NCI-H2081 (cell line): ENCODE measurements around the gene LHFPL4.
"Not testable (repeated sequence)": the region's sequence is repeated elsewhere in the genome, so short reads cannot be mapped to it uniquely, and the experiment has no call there.

Source experiments
- DNase-seq, 2 experiments: peaks; one replicate each; lab custom pipeline; 2025; lab: John Stamatoyannopoulos, UW

Gene LHFPL4

DNA sequence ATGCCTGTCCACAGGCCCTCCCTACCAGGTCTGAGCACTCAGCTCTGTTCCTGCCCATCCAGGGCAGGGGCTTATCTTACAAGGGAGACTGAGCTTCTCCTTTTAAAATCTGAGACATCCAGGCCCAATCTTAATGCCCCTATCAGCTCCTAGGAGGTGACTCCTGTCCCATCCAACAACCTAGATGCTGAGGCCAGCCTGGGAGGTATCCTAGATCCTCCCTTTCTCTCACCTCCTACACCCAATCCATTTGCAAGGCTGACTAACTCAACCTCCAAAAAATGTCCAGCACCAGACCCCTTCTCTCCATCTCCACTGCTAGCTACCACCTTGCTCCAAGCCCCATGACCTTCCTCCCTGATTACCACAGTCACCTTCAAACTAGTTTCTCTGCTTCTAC, 17.4 kb downstream of the LHFPL4 start:
- no peak for DNase-seq

DNA sequence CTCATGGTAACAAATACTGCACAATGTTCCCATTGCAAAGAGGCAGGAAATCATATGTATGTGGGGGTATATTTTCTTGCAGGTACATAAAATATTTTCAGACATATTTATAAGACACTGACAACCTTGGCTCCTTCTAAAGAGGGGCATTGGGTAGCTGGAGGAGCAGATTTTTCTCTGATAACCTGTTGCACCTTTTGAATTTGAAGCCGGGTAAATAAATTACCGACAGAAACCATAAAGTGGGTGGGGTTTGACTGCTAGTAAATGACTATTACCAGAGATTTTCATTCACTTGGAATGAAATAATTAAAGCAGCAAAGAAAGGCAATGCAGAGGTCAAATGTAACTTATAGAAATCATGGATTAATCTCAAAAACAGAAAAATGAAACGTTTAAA, 19.2 kb downstream of the LHFPL4 start:
- DNase-seq, result no peak

DNA sequence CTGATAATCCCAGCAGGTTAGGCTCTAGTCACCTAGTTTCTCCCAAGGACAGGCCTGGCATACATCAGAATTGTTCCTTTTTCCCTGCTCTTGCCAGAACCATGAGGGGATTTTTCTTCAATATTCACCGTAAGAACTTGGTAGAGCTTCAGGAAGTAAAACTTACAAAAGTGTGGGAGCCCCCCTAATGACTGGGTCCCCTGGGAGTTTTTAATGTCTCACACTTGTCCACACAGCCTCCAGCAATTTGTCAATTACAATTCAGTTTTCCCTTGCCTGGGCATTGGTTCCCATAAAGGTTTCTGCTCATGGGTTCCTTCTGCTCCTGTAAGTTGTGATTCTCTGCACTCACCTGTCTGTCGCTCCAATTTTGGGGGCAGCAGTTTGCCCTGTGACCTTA, 28.5 kb downstream of the LHFPL4 start:
- no peak for DNase-seq

DNA sequence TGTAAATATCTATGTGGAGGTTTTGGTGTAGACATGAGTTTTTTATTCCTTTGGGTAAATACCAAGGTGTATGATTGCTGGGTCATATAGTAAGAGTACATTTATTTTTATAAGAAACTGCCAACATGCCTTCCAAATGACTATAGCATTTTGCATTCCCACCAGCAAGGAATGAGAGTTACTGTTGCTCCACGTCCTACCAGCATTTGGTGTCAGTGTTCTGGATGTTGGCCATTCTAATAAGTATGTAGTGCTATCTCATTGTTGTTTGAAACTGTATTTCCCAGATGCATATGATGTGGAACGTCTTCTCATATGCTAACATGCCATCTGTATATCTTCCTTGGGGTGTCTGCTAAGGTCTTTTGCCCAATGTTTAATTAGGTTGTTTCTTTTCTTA, 38.7 kb downstream of the LHFPL4 start:
- no peak for DNase-seq

DNA sequence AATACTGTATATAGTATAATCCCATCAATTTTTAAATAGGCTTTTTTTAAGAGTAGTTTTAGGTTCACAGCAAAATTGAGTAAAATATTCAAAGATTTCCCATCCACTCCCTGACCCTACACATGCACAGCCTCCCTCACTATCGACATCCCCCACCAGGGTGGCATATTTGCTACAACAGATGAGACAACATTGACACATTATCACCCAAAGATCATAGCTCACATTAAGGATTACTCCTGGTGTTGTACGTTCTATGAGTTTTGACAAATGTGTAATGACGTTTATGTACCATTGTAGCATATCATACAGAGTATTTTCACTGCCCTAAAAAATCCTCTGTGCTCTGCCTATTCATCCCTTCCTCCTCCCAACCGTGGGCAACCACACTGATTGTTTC, 39.3 kb downstream of the LHFPL4 start:
- no peak for DNase-seq

DNA sequence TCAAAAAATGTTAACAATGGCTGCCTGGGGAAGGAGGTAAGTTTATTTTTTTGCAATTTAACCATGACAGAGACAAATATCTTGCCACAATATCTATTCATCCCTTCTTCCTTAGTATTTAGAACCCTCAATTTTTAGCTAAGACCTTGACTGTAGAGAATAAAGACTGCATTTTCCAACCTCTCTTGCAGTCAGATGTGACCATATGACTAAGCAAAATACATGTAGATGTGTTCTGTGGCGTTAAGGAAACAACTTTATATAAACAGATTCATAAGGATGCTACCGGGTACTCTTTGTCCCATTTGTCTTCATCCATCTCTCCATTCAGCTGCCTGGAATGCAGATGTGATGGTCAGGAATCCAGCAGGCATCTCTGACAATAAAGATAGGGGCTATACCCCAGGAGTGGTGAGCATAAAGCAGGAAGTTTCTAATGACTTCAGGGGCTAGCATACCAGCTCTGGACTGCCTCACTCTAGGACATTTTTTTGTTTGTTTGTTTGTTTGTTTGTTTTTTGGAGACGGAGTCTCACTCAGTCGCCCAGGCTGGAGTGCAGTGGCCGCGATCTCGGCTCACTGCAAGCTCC, 41.1 kb downstream of the LHFPL4 start:
- no peak for DNase-seq

DNA sequence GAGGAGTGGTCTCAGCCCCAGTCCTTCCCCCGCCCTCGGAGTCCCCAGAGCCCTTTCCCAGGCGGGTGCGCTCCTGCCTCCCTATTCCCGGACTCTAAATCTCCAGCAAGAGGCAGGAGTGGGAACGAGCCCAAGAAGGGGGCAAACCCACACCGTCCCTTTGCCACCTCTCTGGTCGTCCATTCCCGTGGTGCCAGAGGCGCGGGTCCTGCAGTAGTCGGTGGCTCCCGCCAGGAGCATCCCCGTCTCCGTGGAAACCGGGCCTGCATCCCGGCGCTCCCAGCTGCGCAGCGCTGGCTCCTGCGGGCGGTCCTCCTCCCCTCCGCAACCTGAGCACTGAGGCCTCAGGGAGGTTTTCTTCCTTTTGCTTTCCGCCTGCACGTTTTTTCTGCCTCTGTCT, 44.8 kb downstream of the LHFPL4 start:
- DNase-seq, result no peak

DNA sequence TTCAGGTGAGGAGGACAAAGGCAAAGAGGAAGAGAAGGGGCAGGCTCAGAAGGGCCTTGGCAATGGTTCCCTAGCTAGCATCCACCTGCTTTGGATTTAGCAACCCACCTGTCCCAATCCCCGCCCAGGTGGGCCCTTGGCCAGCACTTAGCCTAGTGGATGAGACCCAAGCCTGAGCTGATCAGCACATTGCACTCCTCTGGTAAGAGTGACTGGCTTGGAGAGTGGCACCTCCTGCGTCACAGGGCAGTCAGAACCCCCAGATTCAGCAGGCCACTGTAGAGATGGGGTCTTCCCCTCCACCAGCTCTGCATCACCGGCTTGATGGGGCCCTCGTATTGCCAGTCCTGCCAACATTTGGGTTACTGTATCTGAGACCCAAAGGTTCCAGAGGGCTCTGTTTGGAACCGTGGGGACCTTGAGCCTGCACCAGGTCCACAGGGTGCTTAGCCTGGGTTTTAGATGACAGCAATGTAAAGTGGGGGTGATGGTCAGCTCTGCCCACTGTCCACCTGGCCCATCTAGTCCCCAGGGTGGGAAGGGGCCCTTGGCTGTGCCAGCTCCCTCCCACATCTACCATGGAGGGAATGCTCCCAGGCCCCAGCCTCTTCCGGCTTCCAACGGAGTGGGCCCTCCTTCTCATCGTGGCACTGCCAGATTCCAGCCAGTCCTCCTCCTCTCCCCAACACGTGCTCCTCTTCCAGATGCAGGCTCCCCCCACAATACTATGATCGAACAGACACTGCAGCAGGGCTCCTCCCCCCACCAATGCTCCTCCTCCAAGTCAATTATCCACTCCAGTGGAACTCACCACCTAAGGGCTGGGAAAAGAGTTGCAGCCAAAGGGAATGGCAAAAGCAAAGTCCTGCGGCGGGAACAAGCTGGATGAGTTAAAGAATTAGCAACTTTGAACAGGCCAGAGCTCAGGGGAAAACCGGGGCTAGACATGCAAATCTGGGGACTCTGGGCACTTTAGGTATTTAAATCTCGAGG, 45.7 kb downstream of the LHFPL4 start:
- DNase-seq, result peak; percentile 43 to 66

DNA sequence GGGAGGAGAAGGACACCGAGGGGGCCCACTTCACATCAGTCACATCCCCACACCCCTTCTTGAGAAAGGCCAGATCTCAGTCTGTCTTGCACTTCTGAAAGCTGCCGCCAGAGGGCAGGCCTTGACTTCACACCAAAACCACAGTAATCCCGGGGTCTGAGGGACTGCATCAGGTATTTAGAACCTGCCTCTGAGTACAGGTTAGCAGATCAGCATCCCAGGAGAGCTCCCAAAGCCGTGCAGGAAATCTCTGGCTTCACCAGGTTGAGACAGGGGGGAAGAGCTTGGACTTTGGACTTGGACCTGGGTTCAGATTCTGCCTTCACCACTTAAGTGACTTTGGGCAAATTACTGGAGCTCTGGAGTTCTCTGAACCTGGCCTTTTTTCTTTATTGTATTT, 50.3 kb downstream of the LHFPL4 start:
- DNase-seq, result peak; percentile 69 to 73

DNA sequence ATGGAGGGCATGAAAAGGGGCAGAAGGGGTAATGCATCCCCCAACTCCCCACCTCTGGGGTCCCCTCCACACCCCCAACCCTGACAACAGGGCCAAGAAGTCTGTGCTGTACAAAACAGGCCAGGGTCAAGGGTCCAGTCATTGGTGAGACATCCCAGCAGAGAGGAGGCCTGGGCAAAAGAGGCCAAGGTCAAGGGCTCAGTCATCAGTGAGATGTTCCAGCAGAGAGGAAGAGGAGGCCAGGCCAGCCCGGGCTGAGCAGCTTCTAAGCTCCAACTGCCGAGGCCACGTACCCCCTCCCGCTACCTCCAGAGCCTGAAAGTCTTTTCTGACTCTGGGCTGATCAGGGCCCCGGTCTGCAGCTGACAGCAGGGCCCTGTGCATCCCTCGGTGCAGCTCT, 52.4 kb downstream of the LHFPL4 start:
- DNase-seq, result no peak

DNA sequence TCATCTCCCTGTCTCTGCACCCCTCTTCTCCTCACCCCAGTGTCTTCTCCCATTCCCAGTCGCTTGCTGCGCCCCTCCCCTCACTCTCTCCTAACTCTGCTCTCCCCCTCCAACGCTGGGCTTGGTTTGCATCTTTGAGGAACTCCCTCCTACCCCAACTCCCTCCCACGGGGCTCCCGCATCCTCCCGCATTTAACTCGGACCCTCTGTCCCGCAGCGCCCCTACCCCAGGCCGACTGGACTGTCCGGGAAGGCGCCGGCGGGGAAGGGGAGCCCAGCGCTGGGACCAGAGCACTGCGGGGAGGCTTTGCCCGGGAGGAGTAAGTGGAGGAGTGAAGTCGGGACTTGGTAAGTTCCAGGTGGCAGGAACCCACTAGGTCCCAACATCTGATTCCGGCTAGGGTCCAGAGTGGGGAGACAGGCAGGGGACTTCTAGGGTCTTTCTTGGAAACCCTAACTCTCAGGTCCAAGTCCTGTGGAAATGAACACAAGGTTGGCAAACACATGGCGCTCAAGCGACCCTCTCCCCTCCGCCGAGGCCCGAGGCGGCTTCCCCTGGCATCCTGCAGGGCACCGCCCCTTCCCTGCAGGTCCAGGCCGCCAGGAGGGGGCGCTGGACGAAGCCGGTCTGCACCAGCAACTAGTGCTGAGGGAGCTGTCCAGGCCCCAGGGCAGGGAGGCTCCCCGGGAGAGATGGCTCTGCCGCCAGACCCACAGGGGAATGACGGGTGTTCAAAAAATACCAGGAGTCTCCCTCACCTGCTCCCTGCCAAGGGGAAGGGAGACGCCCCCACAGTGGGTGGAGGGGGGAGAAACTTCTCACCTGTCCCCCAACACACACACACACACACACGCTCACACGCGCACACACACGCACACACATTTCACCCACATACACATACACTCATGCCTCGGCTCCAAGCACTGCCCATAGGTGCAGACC, 53.2 kb downstream of the LHFPL4 start:
- no peak for DNase-seq

DNA sequence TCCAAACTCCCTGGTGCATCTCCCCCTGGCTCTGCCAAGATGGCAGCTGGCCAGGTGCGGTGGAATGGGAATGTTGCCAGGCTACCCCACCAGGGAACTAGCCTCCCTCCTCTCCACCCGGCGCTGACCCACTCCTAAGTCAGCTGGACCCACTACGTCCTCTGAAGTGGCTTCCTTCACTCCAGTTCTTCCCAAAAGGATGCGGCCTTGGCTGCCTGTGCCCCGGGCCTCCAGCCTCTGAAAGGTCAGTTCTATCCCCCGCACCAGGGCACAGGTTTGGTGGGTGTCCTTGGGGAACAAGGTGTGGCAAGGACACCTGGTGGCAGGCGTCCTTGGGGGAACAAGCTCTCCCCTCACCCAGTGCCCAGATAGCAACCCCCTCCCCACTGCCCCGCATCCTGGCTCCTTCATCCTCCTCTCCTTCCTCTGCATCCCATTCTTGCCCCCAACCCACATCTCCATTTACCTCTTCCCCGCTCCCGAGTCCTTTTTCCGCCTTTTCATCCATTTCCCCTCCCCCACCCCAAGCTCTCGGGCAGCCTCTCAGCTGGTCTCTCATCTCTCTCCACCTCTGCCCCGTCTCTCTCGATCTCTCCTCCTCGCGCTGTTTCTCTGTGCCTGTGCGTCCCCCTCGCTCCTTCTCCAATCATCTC, 54.0 kb downstream of the LHFPL4 start:
- no peak for DNase-seq

DNA sequence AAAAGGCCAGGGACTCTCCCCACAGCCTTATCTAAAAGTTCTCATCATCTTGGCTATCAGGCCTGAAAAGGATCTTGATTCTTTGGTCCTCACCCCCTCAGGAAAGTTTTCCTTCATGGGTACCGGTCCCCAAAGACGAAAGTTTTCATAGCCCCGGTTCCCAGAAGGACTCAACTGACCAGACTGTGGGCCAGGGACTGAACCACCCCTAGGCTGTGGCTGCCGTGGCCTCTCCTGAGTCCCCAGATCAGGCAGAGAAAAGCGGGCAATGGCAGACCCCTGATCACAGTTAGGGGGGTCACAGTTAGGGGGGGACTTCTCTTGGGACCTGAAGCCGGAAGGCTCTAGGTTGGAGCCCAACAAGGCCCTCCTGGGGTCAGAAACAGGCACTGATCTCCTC, 54.8 kb downstream of the LHFPL4 start:
- DNase-seq, result no peak

DNA sequence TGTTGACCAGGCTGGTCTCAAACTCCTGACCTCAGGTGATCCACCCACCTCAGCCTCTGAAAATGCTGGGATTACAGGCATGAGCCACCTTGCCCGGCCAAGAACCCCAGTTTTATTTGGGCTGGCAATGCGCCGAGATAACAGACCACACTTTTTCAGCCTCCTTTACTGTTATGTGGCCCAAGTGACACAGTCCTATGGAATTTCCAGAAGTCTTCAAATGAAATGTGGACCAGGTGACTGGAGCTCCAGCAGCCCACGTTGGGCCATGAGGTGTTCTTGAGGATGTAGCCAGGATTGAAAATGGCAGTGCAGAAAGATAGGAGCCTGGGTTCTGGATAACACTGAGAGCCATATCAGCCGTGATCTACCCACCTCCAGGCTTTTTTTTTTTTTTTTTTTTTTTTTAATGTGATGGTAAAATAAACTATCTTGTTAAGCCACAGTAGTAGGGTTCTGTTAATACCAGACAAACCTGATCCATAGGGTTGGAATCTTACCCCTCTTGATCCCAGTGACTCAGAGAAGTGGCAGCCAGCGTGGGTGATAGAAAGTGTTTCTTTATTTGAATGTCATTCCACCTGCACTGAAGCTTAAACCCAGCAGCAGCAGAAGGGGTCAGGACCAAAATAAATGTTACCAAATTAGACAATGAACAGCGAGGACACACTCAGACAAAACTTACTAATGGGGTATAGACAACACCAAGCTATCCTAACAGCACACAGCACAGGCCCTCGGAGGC, 55.6 kb downstream of the LHFPL4 start:
- no peak for DNase-seq

DNA sequence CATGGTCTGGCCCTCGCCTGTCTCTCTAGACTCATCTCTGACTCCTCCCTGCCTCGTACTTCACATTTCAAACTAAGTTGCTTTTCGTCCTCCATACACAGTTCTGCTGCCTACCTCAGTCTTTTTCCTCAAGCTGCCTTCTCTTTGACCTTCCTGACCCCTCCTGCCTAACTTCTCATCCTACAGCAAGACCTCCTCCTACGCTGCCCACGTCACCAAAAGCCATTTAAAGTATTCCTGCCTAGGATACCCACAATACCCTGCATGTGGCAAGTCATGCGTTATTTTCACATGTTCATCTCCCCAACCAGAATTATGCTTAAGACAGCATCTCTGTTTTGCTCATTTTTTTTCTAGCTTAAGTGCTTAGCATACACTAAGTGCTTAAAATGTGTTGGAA, 56.7 kb downstream of the LHFPL4 start:
- DNase-seq, result no peak

DNA sequence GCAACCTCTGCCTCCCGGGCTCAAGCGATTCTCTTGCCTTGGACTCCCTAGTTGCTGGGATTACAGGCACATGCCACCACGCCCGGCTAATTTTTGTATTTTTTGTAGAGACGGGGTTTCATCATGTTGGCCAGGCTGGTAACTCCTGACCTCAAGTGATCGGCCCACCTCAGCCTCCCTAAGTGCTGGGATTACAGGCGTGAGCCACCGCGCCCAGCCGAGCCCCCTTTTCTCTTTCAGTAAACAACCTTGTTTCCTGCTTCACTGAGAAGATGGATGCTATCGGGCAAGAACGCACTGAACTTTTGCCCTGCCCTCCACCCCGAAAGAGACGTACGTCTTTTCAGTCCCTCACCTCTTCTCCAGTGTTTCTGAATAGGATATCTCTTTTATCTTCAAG, 59.6 kb downstream of the LHFPL4 start:
- DNase-seq, result not testable (repeated sequence)

DNA sequence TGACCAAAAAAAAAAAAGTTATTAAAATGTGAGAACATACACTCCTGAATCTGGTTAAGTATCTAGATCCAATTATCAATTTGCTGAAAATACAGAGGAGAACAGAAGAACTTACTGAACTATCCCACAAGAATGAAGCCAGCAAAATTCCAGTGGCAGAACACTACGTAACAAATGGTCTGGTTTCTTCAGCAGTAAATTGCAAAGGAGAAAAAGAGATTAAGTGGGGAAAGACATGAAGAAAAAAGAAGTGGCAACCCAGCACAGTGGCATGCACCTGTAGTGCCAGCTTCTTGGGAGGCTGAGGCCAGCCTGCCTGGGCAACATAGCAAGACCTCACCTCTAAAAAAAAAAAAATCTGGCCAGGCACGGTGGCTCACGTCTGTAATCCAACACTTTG, 62.1 kb downstream of the LHFPL4 start:
- DNase-seq, result no peak

DNA sequence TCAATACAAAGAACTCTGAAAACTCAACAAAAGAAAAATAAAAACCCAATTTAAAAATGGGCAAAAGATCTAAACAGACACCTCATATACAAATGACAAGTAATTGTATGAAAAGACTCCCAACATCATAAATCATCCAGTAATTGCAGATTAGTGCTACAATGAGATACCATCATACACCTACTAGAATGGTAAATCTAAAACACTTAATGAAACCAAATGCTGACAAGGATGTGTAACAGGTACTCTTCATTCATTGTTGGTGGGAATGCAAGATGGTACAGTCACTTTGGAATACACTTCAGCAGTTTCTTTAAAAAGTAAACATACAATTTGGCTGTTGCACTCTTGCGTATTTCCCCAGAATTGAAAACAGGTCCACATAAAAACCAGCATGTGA, 68.4 kb downstream of the LHFPL4 start:
- no peak for DNase-seq

DNA sequence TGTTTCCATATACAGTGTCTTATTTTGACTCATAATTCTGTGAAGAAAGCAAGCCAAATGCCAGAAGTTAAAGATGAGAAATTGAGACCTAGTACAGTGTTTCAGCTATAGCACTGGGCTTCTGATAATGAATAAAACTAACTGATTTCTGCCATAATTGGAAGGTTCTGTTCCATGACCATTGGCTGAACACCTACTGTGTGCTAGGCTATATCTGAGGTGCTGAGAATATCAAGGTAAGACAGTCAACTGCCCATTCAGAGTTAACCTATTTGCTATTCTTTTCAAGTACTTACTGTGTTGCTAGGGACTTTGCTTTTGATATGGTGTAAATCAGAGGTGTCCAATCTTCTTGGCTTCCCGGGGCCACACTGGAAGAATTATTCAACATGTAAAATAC, 73.4 kb downstream of the LHFPL4 start:
- no peak for DNase-seq

DNA sequence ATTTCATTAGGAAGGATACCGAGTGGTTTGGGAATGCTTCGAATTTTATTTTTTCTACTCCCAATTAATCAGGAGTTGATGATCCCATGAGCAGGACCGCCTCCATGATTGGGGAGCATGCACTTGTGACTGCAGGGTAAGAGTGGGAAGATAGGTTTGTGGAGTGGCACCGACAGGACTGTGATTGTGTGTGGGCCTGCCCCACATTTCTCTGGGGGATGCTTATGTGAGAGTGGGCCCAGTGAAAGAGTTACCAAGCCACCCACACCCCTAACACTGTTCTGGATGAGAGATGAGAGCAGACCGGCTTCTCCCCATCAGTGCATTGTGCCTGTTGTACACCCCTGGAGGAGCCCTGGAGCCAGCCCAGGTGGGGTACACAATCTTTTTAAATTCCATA, 76.7 kb downstream of the LHFPL4 start:
- no peak for DNase-seq

DNA sequence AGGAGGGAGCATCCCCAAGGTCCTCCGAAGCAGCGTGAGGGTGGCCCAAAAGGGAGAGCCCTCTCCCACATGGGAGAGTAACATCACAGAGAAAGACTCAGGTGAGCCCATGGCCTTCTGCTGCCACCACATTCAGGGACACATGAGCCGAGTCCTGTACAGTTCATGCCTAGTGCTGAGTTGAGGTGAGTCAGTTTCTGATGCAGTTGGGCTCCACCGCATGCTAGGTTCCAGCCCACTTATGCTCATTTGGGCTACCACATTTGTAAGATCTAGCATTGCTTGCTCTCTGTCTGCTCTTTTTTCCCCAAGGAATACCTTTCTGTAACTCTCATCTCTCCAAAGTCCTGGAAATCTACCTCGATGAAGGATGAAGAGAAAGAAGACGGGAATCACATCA, 79.1 kb downstream of the LHFPL4 start:
- no peak for DNase-seq
